HEK293T (cell line): ENCODE measurements around the gene SLC18A3.

Experiments
- CTCF ChIA-PET: fragments of 350-600 bp; formaldehyde crosslinking; extraction: SDS; loops from one replicate; lab custom pipeline; 2021; ENCODE audit warnings: antibody characterized with exemption, inconsistent platforms; lab: Yijun Ruan, JAX
- POLR2A ChIA-PET: fragments of 350-600 bp; formaldehyde crosslinking; extraction: SDS; loops from one replicate; lab custom pipeline; 2020; ENCODE audit warnings: antibody characterized with exemption, inconsistent platforms; lab: Yijun Ruan, JAX
- DNase-seq: peaks from one replicate; pipeline ENCODE4 v3.0.0; 2012; ENCODE audit warnings: mixed read lengths; ENCODE audit errors: extremely low spot score
- ARNT ChIP-seq: fragments of 450-650 bp; IDR thresholded peaks from 2 replicates; pipeline ENCODE4 v1.6.1; 2017; ENCODE audit warnings: mild to moderate bottlenecking
- BHLHE40 ChIP-seq: fragments of 450-650 bp; IDR thresholded peaks from 2 replicates; pipeline ENCODE4 v1.6.1; 2016; ENCODE audit warnings: mild to moderate bottlenecking, moderate library complexity, borderline replicate concordance
- CTBP1 ChIP-seq: fragments of 450-650 bp; IDR thresholded peaks from 2 replicates; pipeline ENCODE4 v1.6.1; 2016; ENCODE audit warnings: borderline replicate concordance
- ELF4 ChIP-seq: fragments of 450-650 bp; IDR thresholded peaks from 2 replicates; pipeline ENCODE4 v1.6.1; 2017; ENCODE audit warnings: antibody characterized with exemption
- FOXA1 ChIP-seq: fragments of 450-650 bp; IDR thresholded peaks from 2 replicates; pipeline ENCODE4 v1.6.1; 2016; ENCODE audit warnings: mild to moderate bottlenecking
- FOXK2 ChIP-seq: fragments of 450-650 bp; IDR thresholded peaks from 2 replicates; pipeline ENCODE4 v1.6.1; 2016; ENCODE audit warnings: mild to moderate bottlenecking
- FOXM1 ChIP-seq: fragments of 450-650 bp; IDR thresholded peaks from 2 replicates; pipeline ENCODE4 v1.6.1; 2017; ENCODE audit warnings: mild to moderate bottlenecking, borderline replicate concordance
- HDGF ChIP-seq: fragments of 450-650 bp; IDR thresholded peaks from 2 replicates; pipeline ENCODE4 v1.6.1; 2017; ENCODE audit warnings: antibody characterized with exemption, borderline replicate concordance
- L3MBTL2 ChIP-seq: fragments of 450-650 bp; conservative IDR thresholded peaks from 2 replicates; pipeline ENCODE4 v1.6.1; 2016; ENCODE audit warnings: mild to moderate bottlenecking
- LEF1 ChIP-seq: fragments of 450-650 bp; IDR thresholded peaks from 2 replicates; pipeline ENCODE4 v1.6.1; 2017; ENCODE audit warnings: mild to moderate bottlenecking, borderline replicate concordance
- NFRKB ChIP-seq: fragments of 450-650 bp; IDR thresholded peaks from 2 replicates; pipeline ENCODE4 v1.6.1; 2016; ENCODE audit warnings: mild to moderate bottlenecking, moderate library complexity
- PKNOX1 ChIP-seq: fragments of 450-650 bp; IDR thresholded peaks from 2 replicates; pipeline ENCODE4 v1.6.1; 2016
- SP1 ChIP-seq: fragments of 450-650 bp; IDR thresholded peaks from 2 replicates; pipeline ENCODE4 v1.6.1; 2017
- SUZ12 ChIP-seq: fragments of 450-650 bp; IDR thresholded peaks from 2 replicates; pipeline ENCODE4 v1.6.1; 2016; ENCODE audit warnings: mild to moderate bottlenecking
- TARDBP ChIP-seq: fragments of 450-650 bp; IDR thresholded peaks from 2 replicates; pipeline ENCODE4 v1.6.1; 2016
- ZNF384 ChIP-seq: fragments of 450-650 bp; IDR thresholded peaks from 2 replicates; pipeline ENCODE4 v1.6.1; 2016

SLC18A3 gene

GRCh38 chr10:49650724-49651034 is 40.6 kb downstream of the SLC18A3 start:
- DNase-seq = no peak
- TF ChIP-seq NFRKB = no peak
- TF ChIP-seq ELF4 = no peak
- no peak for TF ChIP-seq ZNF384
- TF ChIP-seq PKNOX1 = no peak
- TF ChIP-seq HDGF = no peak
- TF ChIP-seq ARNT = no peak
- no peak for TF ChIP-seq L3MBTL2
- no peak for TF ChIP-seq CTBP1
- no peak for TF ChIP-seq TARDBP
- TF ChIP-seq BHLHE40 = no peak
- TF ChIP-seq FOXM1 = no peak
- no peak for TF ChIP-seq SP1
- TF ChIP-seq LEF1 = no peak
- no peak for TF ChIP-seq FOXK2
- no peak for TF ChIP-seq FOXA1
- no peak for TF ChIP-seq SUZ12
- ChIA-PET CTCF (no interaction called here), POLR2A (no interaction called here)

GRCh38 chr10:49651039-49651835 is 41.1 kb downstream of the SLC18A3 start:
- POLR2A ChIA-PET = no interaction called here

GRCh38 chr10:49651917-49652316 is 41.8 kb downstream of the SLC18A3 start:
- TF ChIP-seq PKNOX1 (no peak), BHLHE40 (no peak), FOXM1 (no peak), FOXK2 (no peak), ZNF384 (no peak), SUZ12 (no peak), SP1 (no peak), CTBP1 (no peak), HDGF (no peak), ARNT (no peak), FOXA1 (no peak), ELF4 (no peak), L3MBTL2 (no peak), NFRKB (no peak), LEF1 (no peak), TARDBP (no peak)
- no peak for DNase-seq
- ChIA-PET POLR2A (no interaction called here), CTCF (no interaction called here)

More at GRCh38 chr10:49651039-49651835, 41.1 kb downstream of the SLC18A3 start:
- CTCF ChIA-PET = no interaction called here
- TF ChIP-seq PKNOX1 (no peak), FOXA1 (no peak), SUZ12 (no peak), TARDBP (no peak), CTBP1 (no peak), SP1 (no peak), ARNT (no peak), FOXK2 (no peak), L3MBTL2 (no peak), ELF4 (no peak), LEF1 (no peak), ZNF384 (no peak), FOXM1 (no peak), BHLHE40 (no peak), NFRKB (no peak), HDGF (no peak)
- DNase-seq = no peak

- TF ChIP-seq HDGF (no peak), NFRKB (no peak), L3MBTL2 (no peak), BHLHE40 (no peak), SUZ12 (no peak), FOXM1 (no peak), CTBP1 (no peak), TARDBP (no peak), ZNF384 (no peak), LEF1 (no peak), ARNT (no peak), SP1 (no peak), FOXK2 (no peak), FOXA1 (no peak), PKNOX1 (no peak)
- no peak for DNase-seq
- CTCF ChIA-PET = no interaction called here
- POLR2A ChIA-PET = no interaction called here
Observed at GRCh38 chr10:49652421-49653272, 42.5 kb downstream of the SLC18A3 start.
